B cell (primary cell): ENCODE results near the gene KLHL20. TPM values are rescaled to one million over a fixed set of nuclear protein-coding genes. Genes with fewer than 3 reads are reported as not detected.
"Not testable (repeated sequence)": the region's sequence is repeated elsewhere in the genome, so short reads cannot be mapped to it uniquely, and the experiment has no call there.

ENCODE experiments used
- ATAC-seq: fragments of 200-7000 bp; cut with Tn5 transposase; one replicate; pipeline ENCODE4 v1.10.0; 2021; ENCODE audit warnings: low read depth, mild to moderate bottlenecking, moderate number of reproducible peaks, moderate library complexity
- CTCF ChIA-PET: fragments of 350-600 bp; sonication (Branson Sonifier 250); formaldehyde crosslinking; loops from one replicate; lab custom pipeline; 2021; ENCODE audit warnings: antibody characterized with exemption, inconsistent platforms; lab: Charles Lee
- POLR2A ChIA-PET: fragments of 350-600 bp; sonication (Branson Sonifier 250); formaldehyde crosslinking; loops from one replicate; lab custom pipeline; 2021; ENCODE audit warnings: antibody characterized with exemption; lab: Charles Lee
- DNase-seq: peaks from one replicate; pipeline ENCODE4 v3.0.0; 2013
- H2AFZ ChIP-seq: 2 replicates; pipeline ENCODE4 v1.6.1; 2012; ENCODE audit warnings: mild to moderate bottlenecking, low read depth, low read length; ENCODE audit not compliant: insufficient read depth, poor library complexity, severe bottlenecking
- H3K27ac ChIP-seq, 2 donors: 1 replicate in 1 of 2; 2 replicates in 1 of 2; pipeline ENCODE4 v1.5.1; 2012 to 2013; ENCODE audit warnings: low read length in 2 of 2, mild to moderate bottlenecking in 2 of 2, moderate library complexity in 1 of 2
- H3K27me3 ChIP-seq, 4 experiments: fragments of 200-600 bp in 1 of 4; sonication (generic) in 1 of 4; replicated peaks in 1 of 4; 1 replicate in 2 of 4; 2 replicates in 2 of 4; pipeline versions ENCODE4 v1.6.1 to v1.7.0; 2013 to 2016; ENCODE audit warnings: low read length in 3 of 4, mild to moderate bottlenecking in 2 of 4, mixed read lengths in 1 of 4, moderate library complexity in 1 of 4; ENCODE audit not compliant: insufficient read depth in 4 of 4, control insufficient read depth in 3 of 4; ENCODE audit errors: control extremely low read depth in 1 of 4
- H3K36me3 ChIP-seq, 2 experiments: replicated peaks in 1 of 2; 1 replicate in 1 of 2; 2 replicates in 1 of 2; pipeline versions ENCODE4 v1.6.1 to v1.7.1; 2013; ENCODE audit warnings: low read length in 1 of 2; ENCODE audit not compliant: insufficient read depth in 2 of 2, control insufficient read depth in 1 of 2; ENCODE audit errors: control extremely low read depth in 1 of 2, extremely low read depth in 1 of 2
- H3K4me1 ChIP-seq, 2 donors: fragments of 200-600 bp in 1 of 2; sonication (generic) in 1 of 2; 1 replicate in 1 of 2; 2 replicates in 1 of 2; pipeline versions ENCODE4 v1.5.1 to v1.6.1; 2013 to 2017; ENCODE audit warnings: low read length in 2 of 2; ENCODE audit not compliant: control insufficient read depth in 2 of 2, insufficient read depth in 2 of 2
- H3K4me2 ChIP-seq: replicated peaks from 2 replicates; pipeline ENCODE3; 2012; ENCODE audit warnings: mild to moderate bottlenecking, low read depth, low read length; ENCODE audit not compliant: poor library complexity, severe bottlenecking
- H3K4me3 ChIP-seq, 5 experiments: fragments of 200-600 bp in 1 of 5; sonication (generic) in 1 of 5; 1 replicate in 3 of 5; 2 replicates in 2 of 5; pipeline versions ENCODE4 v1.5.1 to v1.7.0; 2011 to 2016; ENCODE audit warnings: low read length in 4 of 5, mild to moderate bottlenecking in 4 of 5, low read depth in 2 of 5, control low read depth in 1 of 5, moderate library complexity in 1 of 5; ENCODE audit not compliant: insufficient read depth in 1 of 5; ENCODE audit errors: control extremely low read depth in 1 of 5, extremely low read depth in 1 of 5
- H3K79me2 ChIP-seq: fragments of 200-600 bp; sonication (generic); one replicate; pipeline ENCODE4 v1.6.0; 2016; ENCODE audit warnings: low read length; ENCODE audit not compliant: control insufficient read depth, insufficient read depth
- H3K9ac ChIP-seq: fragments of 200-600 bp; sonication (generic); 2 replicates; pipeline ENCODE4 v1.6.1; 2017; ENCODE audit warnings: mild to moderate bottlenecking, low read length, moderate library complexity
- H3K9me3 ChIP-seq, 3 donors: one replicate each; pipeline versions ENCODE4 v1.6.1 to v1.7.1; 2013; ENCODE audit warnings: low read length in 2 of 3; ENCODE audit not compliant: control insufficient read depth in 2 of 3, insufficient read depth in 1 of 3; ENCODE audit errors: control extremely low read depth in 1 of 3
- H4K20me1 ChIP-seq: 2 replicates; pipeline ENCODE4 v1.6.0; 2012; ENCODE audit warnings: mild to moderate bottlenecking, low read length; ENCODE audit not compliant: insufficient read depth, control insufficient read depth, poor library complexity, severe bottlenecking
- H3K27ac Mint-ChIP-seq: one replicate; pipeline ENCODE4 v1.8.0; 2021; ENCODE audit warnings: mixed read lengths
- H3K27me3 Mint-ChIP-seq: one replicate; pipeline ENCODE4 v1.8.0; 2021; ENCODE audit warnings: mixed read lengths
- H3K4me1 Mint-ChIP-seq: one replicate; pipeline ENCODE4 v1.8.0; 2021; ENCODE audit warnings: mixed read lengths
- H3K4me3 Mint-ChIP-seq: one replicate; pipeline ENCODE4 v1.8.0; 2021; ENCODE audit warnings: mixed read lengths
- H3K9me3 Mint-ChIP-seq: one replicate; pipeline ENCODE4 v1.8.0; 2022; ENCODE audit warnings: mixed read lengths; ENCODE audit not compliant: insufficient read depth
- EZH2 ChIP-seq: IDR thresholded peaks from 2 replicates; pipeline ENCODE4 v1.6.1; 2012; ENCODE audit warnings: borderline replicate concordance, low read depth, mild to moderate bottlenecking, moderate library complexity, low read length; ENCODE audit not compliant: insufficient read depth, poor library complexity, severe bottlenecking
- WGBS: methylation state at CpG from one replicate; pipeline ENCODE4 v1.1.5; 2013; ENCODE audit warnings: missing lambda C conversion rate; ENCODE audit not compliant: insufficient coverage; 5-methylcytosine and 5-hydroxymethylcytosine counted together
- intact Hi-C: fragments of 100-400 bp; cut with micrococcal nuclease; formaldehyde crosslinking; loops from one replicate; pipeline ENCODE4 v1.10.0; 2022
- polyA plus RNA-seq: library from polyadenylated mRNA; depleted of rRNA; stranded (reverse); fragments of >200 nt; gene quantifications from 2 replicates; pipeline ENCODE4 v1.2.3, GENCODE V29; 2012
- total RNA-seq, 2 donors: library from RNA; stranded (reverse); fragments of 120-200 nt in 1 of 2; gene quantifications; 1 replicate in 1 of 2; 2 replicates in 1 of 2; pipeline versions ENCODE4 v1.2.3 to v1.2.4, GENCODE V29; 2013 to 2022
- TF ChIP-seq, protein P1 (sequence below): fragments of 200-600 bp; IDR thresholded peaks from one replicate; pipeline ENCODE4 v1.8.0; 2022; ENCODE audit warnings: antibody characterized with exemption, mild to moderate bottlenecking

Gene KLHL20
- total and polyA plus RNA-seq, 2 donors (not counting 1 experiment from before 2014, with no cell fraction given) = 8.9 to 32.2 TPM

DNA sequence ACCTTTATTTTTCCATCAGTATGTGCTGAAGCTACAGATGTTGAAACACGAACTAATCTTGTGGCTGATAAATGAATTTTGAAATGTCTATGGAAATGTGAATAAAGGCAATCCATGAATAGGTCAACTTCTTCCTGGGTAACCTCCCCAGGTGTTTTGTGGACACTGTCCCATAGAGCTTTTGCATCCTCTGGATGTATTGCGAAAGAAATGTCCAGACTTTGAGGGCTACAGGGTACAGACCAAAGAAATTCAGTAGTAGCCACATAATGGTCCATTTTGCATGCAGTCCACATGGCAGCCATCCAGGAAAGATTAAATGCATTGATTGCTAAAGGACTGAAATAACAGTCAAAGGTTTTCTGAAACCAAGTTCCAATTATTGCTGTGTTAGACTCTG lies 88.2 kb downstream of the KLHL20 start:
- no peaks in the 10 kb centered on the region for H3K9me3 ChIP-seq
- H3K27ac ChIP-seq = no peak overlapping the region
- ChIA-PET POLR2A (no interaction called here), CTCF (no interaction called here)
- no peak for TF ChIP-seq EZH2
- TF ChIP-seq, protein P1, sequence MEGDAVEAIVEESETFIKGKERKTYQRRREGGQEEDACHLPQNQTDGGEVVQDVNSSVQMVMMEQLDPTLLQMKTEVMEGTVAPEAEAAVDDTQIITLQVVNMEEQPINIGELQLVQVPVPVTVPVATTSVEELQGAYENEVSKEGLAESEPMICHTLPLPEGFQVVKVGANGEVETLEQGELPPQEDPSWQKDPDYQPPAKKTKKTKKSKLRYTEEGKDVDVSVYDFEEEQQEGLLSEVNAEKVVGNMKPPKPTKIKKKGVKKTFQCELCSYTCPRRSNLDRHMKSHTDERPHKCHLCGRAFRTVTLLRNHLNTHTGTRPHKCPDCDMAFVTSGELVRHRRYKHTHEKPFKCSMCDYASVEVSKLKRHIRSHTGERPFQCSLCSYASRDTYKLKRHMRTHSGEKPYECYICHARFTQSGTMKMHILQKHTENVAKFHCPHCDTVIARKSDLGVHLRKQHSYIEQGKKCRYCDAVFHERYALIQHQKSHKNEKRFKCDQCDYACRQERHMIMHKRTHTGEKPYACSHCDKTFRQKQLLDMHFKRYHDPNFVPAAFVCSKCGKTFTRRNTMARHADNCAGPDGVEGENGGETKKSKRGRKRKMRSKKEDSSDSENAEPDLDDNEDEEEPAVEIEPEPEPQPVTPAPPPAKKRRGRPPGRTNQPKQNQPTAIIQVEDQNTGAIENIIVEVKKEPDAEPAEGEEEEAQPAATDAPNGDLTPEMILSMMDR = no peak
- no peaks in the 10 kb centered on the region for H3K27me3 Mint-ChIP-seq
- no peak overlapping the region for H3K9ac ChIP-seq
- no peaks in the 10 kb centered on the region for H3K79me2 ChIP-seq
- ATAC-seq (no peak), DNase-seq (no peak)
- no peak overlapping the region for H3K4me2 ChIP-seq
- H3K4me3 ChIP-seq = no peak overlapping the region
- no peaks in the 10 kb centered on the region for H3K9me3 Mint-ChIP-seq
- peaks cover 12 to 22% of the 10 kb centered on the region in 2 experiments for H3K36me3 ChIP-seq
- H3K4me3 Mint-ChIP-seq = no peak overlapping the region
- no peak overlapping the region for H3K27ac Mint-ChIP-seq
- H2AFZ ChIP-seq = no peak overlapping the region
- H3K4me1 Mint-ChIP-seq = no peaks in the 10 kb centered on the region
- no peaks in the 10 kb centered on the region for H4K20me1 ChIP-seq
- no peaks in the 10 kb centered on the region for H3K27me3 ChIP-seq
- WGBS = 100% methylated on average over 1 of the region's 2 CpGs
- no peaks in the 10 kb centered on the region for H3K4me1 ChIP-seq
- intact Hi-C loops = no loop called here

DNA sequence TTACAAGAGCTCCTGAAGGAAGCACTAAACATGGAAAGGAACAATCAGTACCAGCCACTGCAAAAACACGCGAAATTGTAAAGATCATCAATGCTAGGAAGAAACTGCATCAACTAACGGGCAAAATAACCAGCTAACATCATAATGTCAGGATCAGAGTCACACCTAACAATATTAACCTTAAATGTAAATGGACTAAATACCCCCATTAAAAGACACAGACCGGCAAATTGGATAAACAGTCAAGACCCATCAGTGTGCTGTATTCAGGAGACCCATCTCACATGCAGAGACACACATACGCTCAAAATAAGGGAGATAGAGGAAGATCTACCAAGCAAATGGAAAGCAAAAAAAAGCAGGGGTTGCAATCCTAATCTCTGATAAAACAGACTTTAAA lies 98.9 kb downstream of the KLHL20 start:
- ATAC-seq, H3K27ac Mint-ChIP-seq, DNase-seq, POLR2A ChIA-PET, H3K4me1 ChIP-seq, H3K27me3 ChIP-seq, H3K27me3 Mint-ChIP-seq, intact Hi-C loops, H3K36me3 ChIP-seq, H3K9me3 Mint-ChIP-seq, H2AFZ ChIP-seq, H3K4me3 Mint-ChIP-seq, H4K20me1 ChIP-seq, H3K9me3 ChIP-seq, CTCF ChIA-PET, H3K4me3 ChIP-seq, H3K9ac ChIP-seq, H3K4me2 ChIP-seq, H3K27ac ChIP-seq: not testable (repeated sequence)
- WGBS = 94% methylated on average over 4 of the region's 5 CpGs
- peaks cover 14% of the 10 kb centered on the region for H3K4me1 Mint-ChIP-seq
- H3K79me2 ChIP-seq = peaks cover 27% of the 10 kb centered on the region
